RKO (cell line): Measurements from ENCODE around the gene OR51T1.

ENCODE experiments used
- DNase-seq: peaks from one replicate; pipeline ENCODE4 v3.0.0-alpha.2; 2016; ENCODE audit warnings: low spot score

The OR51T1 gene

DNA sequence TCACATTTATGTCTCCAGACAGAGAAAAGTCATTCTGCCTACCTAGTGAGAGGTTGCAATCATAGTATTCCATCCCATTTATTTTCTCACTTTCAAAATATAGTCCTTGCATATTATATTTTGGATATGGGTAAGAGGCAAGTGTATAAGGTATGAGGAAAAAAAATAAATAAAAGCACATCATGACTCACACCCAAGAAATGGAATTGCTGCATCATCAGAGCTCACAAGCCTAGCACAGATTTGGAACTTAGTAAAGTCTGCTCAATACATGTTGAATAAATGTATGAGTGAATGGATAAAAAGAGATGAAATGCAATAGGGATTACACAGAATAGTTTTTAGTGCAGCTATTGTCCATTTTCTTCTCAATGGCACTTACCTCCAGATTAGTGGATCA, 44.9 kb downstream of the OR51T1 start:
- no peak for DNase-seq
